ENCODE data around the gene ADCY1.

Gene ADCY1

GRCh38 chr7:45566386-45566785, 7.8 kb upstream of the ADCY1 start:
- no peak overlapping the region for H3K4me3 ChIP-seq (ENCODE audit: insufficient read depth, low read length, poor library complexity, severe bottlenecking)
- H3K27ac ChIP-seq (ENCODE audit: low read depth, low read length) = no peak overlapping the region
- H3K36me3 ChIP-seq (ENCODE audit: low read length) = no peaks in the 10 kb centered on the region
- H3K27me3 ChIP-seq (ENCODE audit: low read length) = no peaks in the 10 kb centered on the region
- no peak overlapping the region for H2AFZ ChIP-seq (ENCODE audit: low read depth, low read length, severe bottlenecking)
- H3F3A ChIP-seq (ENCODE audit: insufficient read depth) = no peaks in the 10 kb centered on the region
- no peaks in the 10 kb centered on the region for H3K79me2 ChIP-seq (ENCODE audit: insufficient read depth, low read length)
- H4K20me1 ChIP-seq (ENCODE audit: low read depth, low read length) = no peaks in the 10 kb centered on the region
- no peak overlapping the region for H3K9ac ChIP-seq (ENCODE audit: low read length)
- no peaks in the 10 kb centered on the region for H3K9me2 ChIP-seq (replicated peaks; ENCODE audit: insufficient read depth, low read length)
- no peaks in the 10 kb centered on the region for H3K9me3 ChIP-seq (ENCODE audit: insufficient read depth, low read length)
- TF ChIP-seq EZH2phosphoT487 (conservative IDR thresholded peaks at IDR 0.05; ENCODE audit: low read length) = no peak
- no peak for TF ChIP-seq CTCF (IDR thresholded peaks at IDR 0.05; ENCODE audit: insufficient read depth, low read length, poor library complexity, severe bottlenecking)
- H3K4me2 ChIP-seq (ENCODE audit: low read depth, low read length, poor library complexity, severe bottlenecking) = no peak overlapping the region

GRCh38 chr7:45566961-45567360, 7.2 kb upstream of the ADCY1 start:
- Histone ChIP-seq H3F3A (ENCODE audit: insufficient read depth) (no peaks in the 10 kb centered on the region), H3K9me2 (replicated peaks; ENCODE audit: insufficient read depth, low read length) (no peaks in the 10 kb centered on the region), H3K4me3 (ENCODE audit: insufficient read depth, low read length, poor library complexity, severe bottlenecking) (no peak overlapping the region), H3K36me3 (ENCODE audit: low read length) (no peaks in the 10 kb centered on the region), H2AFZ (ENCODE audit: low read depth, low read length, severe bottlenecking) (no peak overlapping the region), H3K4me2 (ENCODE audit: low read depth, low read length, poor library complexity, severe bottlenecking) (no peak overlapping the region), H3K9ac (ENCODE audit: low read length) (no peak overlapping the region), H3K9me3 (ENCODE audit: insufficient read depth, low read length) (no peaks in the 10 kb centered on the region), H4K20me1 (ENCODE audit: low read depth, low read length) (no peaks in the 10 kb centered on the region), H3K27ac (ENCODE audit: low read depth, low read length) (no peak overlapping the region), H3K27me3 (ENCODE audit: low read length) (no peaks in the 10 kb centered on the region), H3K79me2 (ENCODE audit: insufficient read depth, low read length) (no peaks in the 10 kb centered on the region)
- TF ChIP-seq EZH2phosphoT487 (conservative IDR thresholded peaks at IDR 0.05; ENCODE audit: low read length) = no peak
- no peak for TF ChIP-seq CTCF (IDR thresholded peaks at IDR 0.05; ENCODE audit: insufficient read depth, low read length, poor library complexity, severe bottlenecking)

- no peak overlapping the region for H3K9ac ChIP-seq (ENCODE audit: low read length)
- H3K4me2 ChIP-seq (ENCODE audit: low read depth, low read length, poor library complexity, severe bottlenecking) = no peak overlapping the region
- no peaks in the 10 kb centered on the region for H3F3A ChIP-seq (ENCODE audit: insufficient read depth)
- no peaks in the 10 kb centered on the region for H3K9me2 ChIP-seq (replicated peaks; ENCODE audit: insufficient read depth, low read length)
- no peak for TF ChIP-seq EZH2phosphoT487 (conservative IDR thresholded peaks at IDR 0.05; ENCODE audit: low read length)
- no peaks in the 10 kb centered on the region for H3K9me3 ChIP-seq (ENCODE audit: insufficient read depth, low read length)
- no peak overlapping the region for H3K27ac ChIP-seq (ENCODE audit: low read depth, low read length)
- no peaks in the 10 kb centered on the region for H3K36me3 ChIP-seq (ENCODE audit: low read length)
- no peak overlapping the region for H2AFZ ChIP-seq (ENCODE audit: low read depth, low read length, severe bottlenecking)
- H3K79me2 ChIP-seq (ENCODE audit: insufficient read depth, low read length) = no peaks in the 10 kb centered on the region
- no peaks in the 10 kb centered on the region for H4K20me1 ChIP-seq (ENCODE audit: low read depth, low read length)
- no peaks in the 10 kb centered on the region for H3K27me3 ChIP-seq (ENCODE audit: low read length)
- no peak overlapping the region for H3K4me3 ChIP-seq (ENCODE audit: insufficient read depth, low read length, poor library complexity, severe bottlenecking)
These were observed 6.5 kb upstream of the ADCY1 start for GRCh38 chr7:45567713-45568112.

GRCh38 chr7:45568536-45569289, 5.5 kb upstream of the ADCY1 start:
- Histone ChIP-seq H3K9me2 (replicated peaks; ENCODE audit: insufficient read depth, low read length) (no peaks in the 10 kb centered on the region), H3K27me3 (ENCODE audit: low read length) (no peaks in the 10 kb centered on the region), H3K79me2 (ENCODE audit: insufficient read depth, low read length) (no peaks in the 10 kb centered on the region), H3K9ac (ENCODE audit: low read length) (no peak overlapping the region), H3K4me3 (ENCODE audit: insufficient read depth, low read length, poor library complexity, severe bottlenecking) (no peak overlapping the region), H3K4me2 (ENCODE audit: low read depth, low read length, poor library complexity, severe bottlenecking) (no peak overlapping the region), H4K20me1 (ENCODE audit: low read depth, low read length) (no peaks in the 10 kb centered on the region), H3K9me3 (ENCODE audit: insufficient read depth, low read length) (no peaks in the 10 kb centered on the region), H3K27ac (ENCODE audit: low read depth, low read length) (no peak overlapping the region), H3K36me3 (ENCODE audit: low read length) (no peaks in the 10 kb centered on the region), H2AFZ (ENCODE audit: low read depth, low read length, severe bottlenecking) (no peak overlapping the region), H3F3A (ENCODE audit: insufficient read depth) (no peaks in the 10 kb centered on the region)
- TF ChIP-seq CTCF (IDR thresholded peaks at IDR 0.05; ENCODE audit: insufficient read depth, low read length, poor library complexity, severe bottlenecking) (no peak), EZH2phosphoT487 (conservative IDR thresholded peaks at IDR 0.05; ENCODE audit: low read length) (no peak)

Measured in SU-DHL-6 (cell line).